Calu3 (cell line): ENCODE results near the gene KLF15. TPM values are rescaled to one million over a fixed set of nuclear protein-coding genes. Genes with fewer than 3 reads are reported as not detected.

Source experiments
- BruUV-seq: library from RNA; stranded (reverse); fragments of 400-500 nt; replicated peaks from 2 replicates; lab custom pipeline; 2021; lab: Mats Ljungman, UMichigan
- CTCF ChIA-PET: fragments of 300-600 bp; sonication (Branson Sonifier 250); formaldehyde crosslinking; loops from one replicate; lab custom pipeline; 2022; ENCODE audit warnings: antibody characterized with exemption; lab: Charles Lee
- DNase-seq: peaks from one replicate; pipeline ENCODE4 v3.0.0; 2022
- H3K27ac Mint-ChIP-seq: one replicate; pipeline ENCODE4 v1.8.0; 2022; ENCODE audit warnings: mixed read lengths; ENCODE audit not compliant: unreplicated experiment
- H3K27me3 Mint-ChIP-seq: one replicate; pipeline ENCODE4 v1.8.0; 2022; ENCODE audit warnings: mixed read lengths; ENCODE audit not compliant: unreplicated experiment
- H3K36me3 Mint-ChIP-seq: one replicate; pipeline ENCODE4 v1.8.0; 2022; ENCODE audit warnings: mild to moderate bottlenecking, moderate library complexity, mixed read lengths; ENCODE audit not compliant: insufficient read depth, unreplicated experiment
- H3K4me1 Mint-ChIP-seq: one replicate; pipeline ENCODE4 v1.8.0; 2022; ENCODE audit warnings: mild to moderate bottlenecking, low read depth, mixed read lengths; ENCODE audit not compliant: unreplicated experiment
- H3K4me3 Mint-ChIP-seq: one replicate; pipeline ENCODE4 v1.8.0; 2022; ENCODE audit warnings: mild to moderate bottlenecking, low read depth, moderate library complexity, mixed read lengths; ENCODE audit not compliant: unreplicated experiment
- H3K9me3 Mint-ChIP-seq: one replicate; pipeline ENCODE4 v1.8.0; 2022; ENCODE audit warnings: low read depth, mixed read lengths; ENCODE audit not compliant: unreplicated experiment
- intact Hi-C: fragments of 100-400 bp; cut with micrococcal nuclease; formaldehyde crosslinking; loops from one replicate; pipeline ENCODE4 v1.10.0; 2022; ENCODE audit not compliant: unreplicated experiment
- total RNA-seq: library from RNA; stranded (reverse); gene quantifications from 2 replicates; pipeline ENCODE4 v1.2.3, GENCODE V29; 2022
- TF ChIP-seq, protein P1 (sequence below): fragments of 200-600 bp; IDR thresholded peaks from one replicate; pipeline ENCODE4 v1.8.0; 2022; ENCODE audit warnings: antibody characterized with exemption; ENCODE audit not compliant: unreplicated experiment

KLF15 gene
- total RNA-seq, 1 experiment from 2014 or later = 8.2 TPM

DNA sequence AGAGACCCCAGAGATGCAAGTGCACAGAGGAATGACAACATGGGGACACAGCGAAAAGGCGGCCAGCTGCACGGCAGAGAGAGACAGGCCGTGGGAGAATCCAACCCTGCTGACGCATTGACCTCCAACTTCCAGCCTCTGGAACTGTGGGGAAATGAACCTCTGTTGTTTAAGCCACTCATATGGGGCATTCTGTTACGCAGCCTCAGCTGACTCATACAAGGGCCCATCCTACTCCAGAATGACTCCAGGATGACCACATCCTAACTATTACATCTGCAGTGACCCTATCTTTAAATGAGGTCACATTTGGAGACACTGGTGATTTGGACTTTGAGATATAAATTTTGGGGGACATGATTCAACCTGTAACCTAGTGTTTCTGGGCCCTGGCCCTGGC is 44.0 kb downstream of the KLF15 start:
- CTCF ChIA-PET = no interaction called here
- no peak for DNase-seq
- Mint-ChIP-seq H3K36me3 (no peaks in the 10 kb centered on the region), H3K27ac (no peak overlapping the region), H3K4me1 (no peaks in the 10 kb centered on the region), H3K27me3 (peaks cover 28% of the 10 kb centered on the region), H3K4me3 (no peak overlapping the region), H3K9me3 (peaks cover 5% of the 10 kb centered on the region)
- TF ChIP-seq, protein P1, sequence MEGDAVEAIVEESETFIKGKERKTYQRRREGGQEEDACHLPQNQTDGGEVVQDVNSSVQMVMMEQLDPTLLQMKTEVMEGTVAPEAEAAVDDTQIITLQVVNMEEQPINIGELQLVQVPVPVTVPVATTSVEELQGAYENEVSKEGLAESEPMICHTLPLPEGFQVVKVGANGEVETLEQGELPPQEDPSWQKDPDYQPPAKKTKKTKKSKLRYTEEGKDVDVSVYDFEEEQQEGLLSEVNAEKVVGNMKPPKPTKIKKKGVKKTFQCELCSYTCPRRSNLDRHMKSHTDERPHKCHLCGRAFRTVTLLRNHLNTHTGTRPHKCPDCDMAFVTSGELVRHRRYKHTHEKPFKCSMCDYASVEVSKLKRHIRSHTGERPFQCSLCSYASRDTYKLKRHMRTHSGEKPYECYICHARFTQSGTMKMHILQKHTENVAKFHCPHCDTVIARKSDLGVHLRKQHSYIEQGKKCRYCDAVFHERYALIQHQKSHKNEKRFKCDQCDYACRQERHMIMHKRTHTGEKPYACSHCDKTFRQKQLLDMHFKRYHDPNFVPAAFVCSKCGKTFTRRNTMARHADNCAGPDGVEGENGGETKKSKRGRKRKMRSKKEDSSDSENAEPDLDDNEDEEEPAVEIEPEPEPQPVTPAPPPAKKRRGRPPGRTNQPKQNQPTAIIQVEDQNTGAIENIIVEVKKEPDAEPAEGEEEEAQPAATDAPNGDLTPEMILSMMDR = no peak
- BruUV-seq = no TSS peak
- intact Hi-C loops = no loop called here

DNA sequence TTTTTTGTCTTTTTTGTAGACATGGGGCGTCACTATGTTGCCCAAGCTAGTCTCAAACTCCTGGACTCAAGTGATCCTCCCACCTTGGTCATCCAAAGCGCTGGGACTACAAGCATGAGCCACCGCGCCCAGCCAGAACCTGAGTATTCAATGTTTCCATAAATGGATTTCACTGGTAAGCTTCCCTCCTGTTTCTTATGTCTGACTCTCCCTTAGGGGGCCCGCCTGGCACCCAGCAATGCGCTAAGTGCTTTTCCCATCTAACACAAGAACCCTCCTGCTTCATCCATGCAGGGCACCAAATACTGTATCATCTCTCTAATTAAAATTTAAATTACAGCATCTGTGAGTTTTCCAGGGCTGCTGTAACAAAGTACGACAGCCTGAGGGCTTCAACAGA is 44.9 kb downstream of the KLF15 start:
- BruUV-seq = no TSS peak
- Mint-ChIP-seq H3K4me3 (no peak overlapping the region), H3K27ac (no peak overlapping the region), H3K27me3 (peaks cover 20% of the 10 kb centered on the region), H3K4me1 (no peaks in the 10 kb centered on the region), H3K36me3 (no peaks in the 10 kb centered on the region), H3K9me3 (no peaks in the 10 kb centered on the region)
- CTCF ChIA-PET = interaction anchor here (1.3 kb wide), 1 partner anchor 16 kb away, joined by 3 read pairs; no protein-coding TSS in a partner anchor
- DNase-seq = no peak
- TF ChIP-seq, protein P1 = no peak
- intact Hi-C loops = no loop called here

DNA sequence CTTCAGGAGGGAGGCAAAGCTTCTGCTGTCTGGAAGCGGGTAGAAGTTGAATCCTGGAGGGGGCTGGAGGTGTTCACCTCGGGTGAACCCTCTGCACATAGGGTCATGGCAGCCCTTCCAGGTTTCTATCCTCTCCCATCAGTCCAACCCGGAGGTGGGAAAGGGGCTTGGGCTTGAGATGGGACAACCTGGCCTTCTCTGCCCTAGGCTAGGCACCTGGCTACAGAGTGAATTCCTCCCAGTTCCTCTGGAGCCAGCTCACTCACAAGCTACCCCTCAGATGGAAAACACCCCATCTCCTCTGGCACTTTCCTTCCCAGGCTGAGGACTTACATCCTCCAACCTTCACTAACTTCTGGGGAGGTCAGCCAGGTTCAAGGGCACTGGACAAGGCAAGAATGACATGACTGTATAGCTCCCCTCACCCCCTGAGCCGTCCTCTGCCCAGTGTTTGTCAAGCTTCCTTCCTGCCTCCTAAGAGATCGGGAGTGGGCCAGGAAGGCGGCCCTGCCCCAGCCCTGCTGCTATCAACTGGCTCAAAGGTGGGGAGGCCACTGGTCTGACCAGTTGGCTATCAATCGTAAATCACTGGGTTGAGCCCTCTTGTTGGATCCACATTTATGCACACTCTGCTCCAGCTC is 45.8 kb downstream of the KLF15 start:
- H3K27me3 Mint-ChIP-seq = peaks cover 13% of the 10 kb centered on the region
- intact Hi-C loops = no loop called here
- no peak for DNase-seq
- BruUV-seq = no TSS peak
- TF ChIP-seq, protein P1 = no peak
- H3K9me3 Mint-ChIP-seq = no peaks in the 10 kb centered on the region
- no peak overlapping the region for H3K4me3 Mint-ChIP-seq
- CTCF ChIA-PET = interaction anchor here (1.3 kb wide), 1 partner anchor 15 kb away, joined by 3 read pairs; no protein-coding TSS in a partner anchor
- no peak overlapping the region for H3K27ac Mint-ChIP-seq
- H3K36me3 Mint-ChIP-seq = no peaks in the 10 kb centered on the region
- no peaks in the 10 kb centered on the region for H3K4me1 Mint-ChIP-seq

DNA sequence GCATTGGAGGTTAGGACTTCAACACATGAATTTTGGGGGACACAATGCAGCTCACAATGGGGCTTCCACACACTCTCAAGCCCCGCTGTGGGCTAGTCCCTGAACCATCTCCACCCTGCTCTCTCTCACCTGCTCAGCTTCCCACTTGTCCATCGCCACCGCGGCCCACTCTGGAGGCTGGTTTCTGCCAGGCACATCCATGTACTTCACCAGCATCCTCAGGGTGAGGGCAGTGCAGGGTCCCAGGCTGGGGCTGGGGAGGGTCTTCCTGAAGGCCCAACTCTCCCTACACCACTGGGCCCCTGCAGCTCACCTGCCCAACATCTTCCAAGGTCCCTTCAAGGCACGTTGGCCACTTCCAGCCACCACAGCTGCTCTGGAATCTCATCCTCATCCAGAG is 46.4 kb downstream of the KLF15 start:
- DNase-seq = no peak
- no TSS peak for BruUV-seq
- TF ChIP-seq, protein P1 = no peak
- H3K27me3 Mint-ChIP-seq = peaks cover 16% of the 10 kb centered on the region
- CTCF ChIA-PET = no interaction called here
- no peaks in the 10 kb centered on the region for H3K4me1 Mint-ChIP-seq
- intact Hi-C loops = no loop called here
- no peaks in the 10 kb centered on the region for H3K36me3 Mint-ChIP-seq
- H3K9me3 Mint-ChIP-seq = no peaks in the 10 kb centered on the region
- H3K4me3 Mint-ChIP-seq = no peak overlapping the region
- no peak overlapping the region for H3K27ac Mint-ChIP-seq
